GM19328 (cell line): ENCODE measurements around the gene RAPGEF2.
"Not testable (repeated sequence)": the region's sequence is repeated elsewhere in the genome, so short reads cannot be mapped to it uniquely, and the experiment has no call there.

Experiments
- ATAC-seq: cut with Tn5 transposase; IDR thresholded peaks from one replicate; pipeline ENCODE4 v1.9.1; 2021; ENCODE audit warnings: mild to moderate bottlenecking, moderate library complexity; ENCODE audit not compliant: unreplicated experiment

RAPGEF2 gene

GRCh38 chr4:159158083-159158617 is 55.3 kb downstream of the RAPGEF2 start:
- ATAC-seq: no peak

- no peak for ATAC-seq
Measured at GRCh38 chr4:159158985-159159384, 56.1 kb downstream of the RAPGEF2 start.

- no peak for ATAC-seq
Measured at GRCh38 chr4:159159611-159160010, 56.7 kb downstream of the RAPGEF2 start.

GRCh38 chr4:159160242-159160641 is 57.4 kb downstream of the RAPGEF2 start:
- ATAC-seq: no peak

GRCh38 chr4:159161436-159161835 is 58.6 kb downstream of the RAPGEF2 start:
- not testable (repeated sequence) for ATAC-seq

- no peak for ATAC-seq
Measured at GRCh38 chr4:159162576-159162975, 59.7 kb downstream of the RAPGEF2 start.

GRCh38 chr4:159163521-159163920 is 60.6 kb downstream of the RAPGEF2 start:
- no peak for ATAC-seq

GRCh38 chr4:159169404-159170302 is 66.8 kb downstream of the RAPGEF2 start:
- ATAC-seq: peak; percentile 63

GRCh38 chr4:159171287-159171686 is 68.4 kb downstream of the RAPGEF2 start:
- ATAC-seq: no peak

GRCh38 chr4:159173886-159174285 is 71.0 kb downstream of the RAPGEF2 start:
- no peak for ATAC-seq

GRCh38 chr4:159174645-159175084 is 71.8 kb downstream of the RAPGEF2 start:
- no peak for ATAC-seq

GRCh38 chr4:159175085-159175988 is 72.5 kb downstream of the RAPGEF2 start:
- ATAC-seq: peak; percentile 47

- ATAC-seq: no peak
Measured at GRCh38 chr4:159175989-159176375, 73.1 kb downstream of the RAPGEF2 start.

GRCh38 chr4:159177265-159178150 is 74.6 kb downstream of the RAPGEF2 start:
- ATAC-seq: no peak

- no peak for ATAC-seq
Measured at GRCh38 chr4:159178151-159178546, 75.3 kb downstream of the RAPGEF2 start.

GRCh38 chr4:159178979-159179969 is 76.4 kb downstream of the RAPGEF2 start:
- no peak for ATAC-seq

- ATAC-seq: not testable (repeated sequence)
Measured at GRCh38 chr4:159183885-159184605, 81.2 kb downstream of the RAPGEF2 start.

GRCh38 chr4:159185591-159186023 is 82.7 kb downstream of the RAPGEF2 start:
- no peak for ATAC-seq
